Activated CD4-positive, CD25-positive, alpha-beta regulatory T cell treated with anti-CD3 and anti-CD28 coated beads, Interleukin-2, amount 50 U/mL, for 72 hours (primary cell): ENCODE results near the gene CDH10.

ENCODE experiments used
- DNase-seq: peaks from one replicate; pipeline ENCODE4 v3.0.0; 2021

Gene CDH10

GRCh38 chr5:24475101-24475500, 169.7 kb downstream of the CDH10 start:
- DNase-seq: no peak

- no peak for DNase-seq
Observed at GRCh38 chr5:24474685-24475084, 170.1 kb downstream of the CDH10 start.

- no peak for DNase-seq
Observed at GRCh38 chr5:24472518-24472917, 172.3 kb downstream of the CDH10 start.

- DNase-seq: no peak
Observed at GRCh38 chr5:24444414-24444813, 200.4 kb downstream of the CDH10 start.

GRCh38 chr5:24439465-24439864, 205.3 kb downstream of the CDH10 start:
- no peak for DNase-seq
